ENCODE data around the gene SLC35F3.
A peak's percentile ranks its signal among the peaks of the same experiment; 100 is the strongest.

SLC35F3 gene

GRCh38 chr1:233912447-233912846, 8.0 kb downstream of the SLC35F3 start:
- DNase-seq (ENCODE audit: low read depth): no peak

DNA sequence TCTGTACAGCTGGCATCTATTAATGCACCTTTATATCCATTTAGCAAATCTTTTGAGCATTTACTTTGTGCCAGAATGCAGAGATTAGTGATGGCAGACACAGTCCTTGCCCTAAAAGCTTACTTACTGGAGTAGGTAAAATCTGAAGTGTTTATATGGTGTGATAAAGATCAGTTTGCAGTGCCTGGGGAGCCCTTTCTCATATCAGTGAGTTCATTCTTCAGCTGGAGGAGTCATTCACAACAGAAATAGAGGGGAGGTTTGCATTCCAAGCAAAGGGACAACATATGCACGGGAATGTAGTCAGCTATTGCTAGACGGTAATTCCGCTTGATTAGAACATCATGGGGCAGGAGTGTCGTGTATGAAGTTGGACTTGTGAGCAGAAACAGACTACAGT, 8.4 kb downstream of the SLC35F3 start:
- DNase-seq (ENCODE audit: low read depth): no peak

GRCh38 chr1:233916706-233917105, 12.2 kb downstream of the SLC35F3 start:
- DNase-seq (ENCODE audit: low read depth): no peak

DNA sequence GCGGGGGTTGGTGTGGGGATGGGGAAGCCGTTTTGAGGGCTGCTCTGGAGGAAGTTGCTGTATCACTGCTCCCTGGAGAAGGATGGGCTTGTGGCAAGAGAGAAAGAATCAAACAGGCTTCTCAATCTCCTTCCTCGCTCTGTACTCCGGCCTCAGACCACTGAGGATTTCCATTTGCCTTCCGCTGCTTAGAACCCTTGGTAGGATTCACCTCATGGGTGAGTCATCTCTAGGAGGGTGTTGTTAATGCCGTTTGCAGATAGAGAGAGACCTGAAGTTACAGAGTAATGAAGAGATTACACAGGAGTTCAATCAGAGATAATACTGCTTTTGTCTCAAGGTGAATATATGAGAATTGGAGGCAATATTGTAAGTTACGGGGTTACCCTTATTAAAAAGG, 15.3 kb downstream of the SLC35F3 start:
- DNase-seq (ENCODE audit: low read depth): no peak

GRCh38 chr1:233928123-233928522, 23.6 kb downstream of the SLC35F3 start:
- no peak for DNase-seq (ENCODE audit: low read depth)

DNA sequence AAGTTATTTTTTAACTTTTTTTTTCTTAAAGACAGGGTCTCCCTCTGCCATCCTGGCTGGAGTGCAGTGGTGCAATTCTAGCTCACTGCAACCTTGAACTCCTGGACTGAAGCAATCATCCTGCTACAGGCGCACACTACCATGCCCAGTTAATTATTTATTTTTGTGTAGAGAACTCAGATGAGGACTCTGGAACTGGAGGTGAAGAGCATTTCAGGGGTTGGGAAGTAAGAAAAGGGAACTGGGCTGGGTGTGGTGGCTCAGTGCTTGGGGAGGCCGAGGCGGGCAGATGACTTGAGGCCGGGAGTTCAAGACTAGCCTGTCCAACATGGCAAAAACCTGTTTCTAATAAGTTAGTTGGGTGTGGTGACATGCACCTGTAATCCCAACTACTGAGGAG, 28.9 kb downstream of the SLC35F3 start:
- DNase-seq (ENCODE audit: low read depth): no peak

DNA sequence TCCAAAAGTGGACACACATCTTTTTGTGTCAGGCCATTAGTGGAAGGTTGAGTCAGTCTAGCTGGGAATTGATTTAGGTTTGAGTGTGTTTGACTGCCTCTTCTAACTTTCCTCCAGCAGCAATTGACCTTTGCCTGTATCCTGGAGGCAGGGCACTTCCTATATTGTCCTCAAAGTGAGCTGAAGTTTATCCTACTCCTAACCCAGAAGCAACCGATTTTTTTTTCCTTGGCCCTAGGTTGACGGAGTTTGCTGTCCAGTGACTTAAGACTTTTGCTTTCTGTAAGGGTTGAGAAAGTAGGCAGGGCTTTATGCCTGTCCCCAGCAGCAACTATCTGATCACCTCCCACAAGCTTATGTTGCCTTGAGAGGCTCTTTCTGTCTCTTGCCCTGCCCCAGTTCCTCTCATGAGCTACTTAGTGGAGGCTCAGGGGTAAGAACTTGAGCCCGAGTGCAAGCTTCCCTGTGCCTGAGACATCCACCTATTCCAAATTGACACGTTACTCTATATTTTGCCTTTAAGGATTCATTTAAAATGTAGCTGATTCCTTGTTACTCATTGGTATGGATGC, 30.9 kb downstream of the SLC35F3 start:
- no peak for DNase-seq (ENCODE audit: low read depth)

GRCh38 chr1:233936422-233936821, 31.9 kb downstream of the SLC35F3 start:
- DNase-seq (ENCODE audit: low read depth): no peak

DNA sequence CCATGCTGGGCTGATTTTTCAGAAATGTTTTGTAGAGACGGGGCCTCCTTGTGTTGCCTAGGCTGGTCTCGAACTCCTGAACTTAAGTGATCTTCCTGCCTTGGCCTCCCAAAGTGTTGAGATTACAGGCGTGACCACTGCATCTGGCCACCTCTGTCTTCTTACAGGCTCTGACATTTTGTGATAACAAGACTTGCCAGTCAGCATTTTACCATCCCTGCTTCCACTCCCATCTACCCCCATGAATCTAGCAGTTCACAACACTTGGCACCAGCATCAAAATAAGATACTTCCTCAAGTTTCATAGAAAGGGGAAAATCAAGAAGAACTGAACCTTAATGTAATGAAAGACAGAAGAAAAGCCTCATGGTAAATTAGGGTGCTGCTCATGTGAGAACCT, 32.4 kb downstream of the SLC35F3 start:
- no peak for DNase-seq (ENCODE audit: low read depth)

DNA sequence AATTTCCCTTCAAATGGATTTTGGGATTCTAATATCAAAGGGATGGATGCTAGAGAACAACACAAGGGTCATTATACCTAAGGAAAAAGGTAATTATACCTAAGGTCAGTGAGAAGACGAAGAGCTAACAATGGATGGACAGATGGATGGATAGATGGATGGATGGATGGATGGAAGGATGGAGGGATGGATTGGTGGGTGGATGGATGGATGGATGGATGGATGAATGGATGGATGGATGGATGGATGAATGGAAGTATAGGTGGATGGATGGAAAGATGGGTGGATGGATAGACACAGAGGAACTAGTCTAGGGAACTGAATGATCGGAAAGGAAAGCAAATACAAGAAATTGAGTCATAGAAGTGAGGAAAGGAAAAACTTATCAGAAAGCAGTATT, 34.0 kb downstream of the SLC35F3 start:
- DNase-seq (ENCODE audit: low read depth): no peak

DNA sequence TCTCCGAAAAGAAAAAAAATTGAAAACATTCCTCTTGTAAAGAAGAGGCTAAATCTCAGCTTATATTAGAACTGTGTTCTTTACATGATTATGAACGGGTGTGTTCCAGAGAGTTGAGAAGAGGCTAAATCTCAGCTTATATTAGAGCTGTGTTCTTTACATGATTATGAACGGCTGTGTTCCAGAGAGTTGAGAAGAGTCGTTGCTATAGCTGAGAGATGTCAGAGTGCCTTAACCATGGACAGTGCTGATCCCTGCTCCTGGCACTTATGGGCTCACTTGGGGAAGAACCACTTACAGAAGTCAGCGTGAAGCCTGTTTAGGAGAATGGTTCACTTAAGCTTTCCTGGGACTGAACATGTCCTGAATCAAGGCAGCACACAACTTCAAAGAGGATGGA, 35.0 kb downstream of the SLC35F3 start:
- DNase-seq (ENCODE audit: low read depth): no peak

DNA sequence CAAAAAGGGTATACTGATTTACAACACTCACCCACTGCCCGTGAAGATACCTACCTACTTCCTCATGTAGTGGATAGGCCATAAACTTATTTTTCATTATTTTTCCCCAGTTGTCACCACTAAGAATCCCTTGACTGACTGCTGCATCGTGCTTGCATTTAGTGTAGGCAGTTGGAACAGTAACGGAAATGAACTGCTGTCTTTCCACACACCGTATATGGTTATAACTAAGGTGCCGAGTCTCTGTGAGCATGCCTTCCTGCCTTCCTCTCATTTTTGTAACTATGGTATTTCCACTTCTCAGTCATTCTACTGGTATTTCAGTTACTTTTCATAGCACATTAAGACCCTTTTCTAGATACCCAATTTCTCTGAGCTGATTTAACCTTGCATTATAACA, 36.4 kb downstream of the SLC35F3 start:
- no peak for DNase-seq (ENCODE audit: low read depth)

GRCh38 chr1:233944601-233945000, 40.1 kb downstream of the SLC35F3 start:
- DNase-seq (ENCODE audit: low read depth): no peak

DNA sequence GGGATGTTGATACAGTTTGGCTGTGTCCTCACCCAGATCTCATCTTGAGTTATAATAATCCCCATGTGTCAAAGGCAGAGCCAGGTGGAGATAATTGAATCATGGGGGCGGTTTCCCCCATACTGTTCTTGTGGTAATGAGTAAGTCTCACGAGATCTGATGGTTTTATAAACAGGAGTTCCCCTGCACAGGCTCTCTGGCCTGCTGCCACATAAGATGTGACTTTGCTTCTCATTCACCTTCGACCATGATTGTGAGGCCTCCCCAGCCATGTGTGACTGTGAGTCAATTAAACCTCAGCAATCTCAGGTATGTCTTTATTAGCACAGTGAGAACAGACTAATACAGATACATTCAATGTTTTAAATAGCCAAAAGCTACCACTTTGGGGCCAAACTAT, 41.1 kb downstream of the SLC35F3 start:
- peak; percentile 2 for DNase-seq (ENCODE audit: low read depth)

GRCh38 chr1:233945979-233946378, 41.5 kb downstream of the SLC35F3 start:
- DNase-seq (ENCODE audit: low read depth): no peak

DNA sequence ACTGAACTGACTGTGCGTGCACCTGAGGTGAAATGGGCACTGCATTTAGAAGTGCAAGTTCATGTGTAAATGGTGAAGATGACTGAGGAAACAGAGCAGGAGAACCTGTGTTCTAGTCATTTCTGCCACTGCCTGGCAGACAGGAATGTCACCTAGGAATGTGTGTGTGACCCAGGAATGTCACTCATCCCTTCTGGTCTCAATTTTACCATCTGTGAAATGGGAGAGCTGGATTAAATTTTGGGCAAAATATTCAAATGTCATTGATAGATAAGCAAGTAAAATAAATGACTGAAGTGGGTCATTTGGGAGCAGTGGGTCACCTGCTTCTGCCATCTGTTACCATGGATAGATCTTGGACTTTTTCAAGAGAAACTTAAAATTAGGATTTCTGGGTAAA, 42.2 kb downstream of the SLC35F3 start:
- no peak for DNase-seq (ENCODE audit: low read depth)

GRCh38 chr1:233951804-233952203, 47.3 kb downstream of the SLC35F3 start:
- no peak for DNase-seq (ENCODE audit: low read depth)

GRCh38 chr1:233957691-233958090, 53.2 kb downstream of the SLC35F3 start:
- DNase-seq (ENCODE audit: low read depth): no peak

- no peak for DNase-seq (ENCODE audit: low read depth)
Measured at GRCh38 chr1:233959102-233959501, 54.6 kb downstream of the SLC35F3 start.

- DNase-seq (ENCODE audit: low read depth): no peak
Measured at GRCh38 chr1:233959971-233960370, 55.5 kb downstream of the SLC35F3 start.

GRCh38 chr1:233960386-233960785, 55.9 kb downstream of the SLC35F3 start:
- DNase-seq (ENCODE audit: low read depth): no peak

DNA sequence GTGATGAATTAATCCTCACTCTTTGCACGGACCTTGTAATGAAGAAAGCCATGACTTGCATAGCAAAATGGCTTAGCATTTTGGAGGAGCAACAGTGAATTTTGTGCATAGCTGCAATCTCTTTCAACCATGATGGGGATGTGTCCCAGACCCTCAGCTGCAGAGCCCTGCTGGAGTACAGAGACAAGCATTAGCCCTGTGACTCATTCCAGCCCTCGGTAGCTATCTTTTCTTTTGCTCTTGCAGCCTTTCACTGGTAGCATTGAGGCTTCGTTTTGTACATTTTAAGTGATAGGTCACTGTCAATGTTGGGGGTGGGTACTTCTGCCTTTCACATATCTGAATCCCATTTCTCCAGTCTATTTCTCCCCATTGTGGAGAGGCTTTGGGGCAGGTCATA, 58.4 kb downstream of the SLC35F3 start:
- DNase-seq (ENCODE audit: low read depth): no peak

DNA sequence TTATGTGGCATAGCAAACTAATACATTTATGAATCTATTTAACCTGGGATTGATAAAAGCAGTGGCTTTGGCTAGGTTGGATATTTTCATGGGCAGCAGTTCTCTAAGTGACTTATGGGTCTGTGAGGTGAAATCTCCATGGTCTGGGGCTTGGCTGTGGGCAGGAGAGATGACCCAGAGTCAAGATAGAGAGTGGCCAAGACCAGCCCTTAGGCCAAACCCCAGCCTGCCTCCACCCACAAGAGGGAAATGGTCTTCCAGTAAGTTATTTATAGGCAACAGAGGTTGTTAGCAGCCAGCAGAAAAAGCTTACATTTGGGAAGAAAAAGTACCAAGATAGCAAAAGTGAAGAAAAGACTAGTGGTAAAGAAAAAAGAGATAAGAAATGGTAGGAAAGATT, 61.4 kb downstream of the SLC35F3 start:
- DNase-seq (ENCODE audit: low read depth): no peak

- no peak for DNase-seq (ENCODE audit: low read depth)
Measured at GRCh38 chr1:233971753-233972152, 67.3 kb downstream of the SLC35F3 start.

DNA sequence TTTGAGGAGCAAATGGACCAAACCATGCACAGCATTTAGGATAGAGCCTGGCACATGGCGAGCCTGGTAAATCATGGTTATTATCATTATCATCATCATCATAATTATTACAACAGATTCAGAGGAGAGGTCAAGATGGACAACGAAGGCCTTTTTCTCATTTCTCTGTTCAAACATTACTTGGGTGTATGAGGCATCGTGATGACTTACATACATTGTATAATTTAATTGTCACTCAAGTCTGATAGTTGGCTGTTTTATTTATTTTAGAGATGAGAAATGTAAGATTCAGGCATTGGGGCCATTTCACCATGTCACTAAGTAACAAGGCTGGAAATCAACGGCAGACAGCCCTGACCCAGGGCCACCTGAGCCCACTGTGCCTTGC, 68.1 kb downstream of the SLC35F3 start:
- DNase-seq (ENCODE audit: low read depth): no peak
